GM12878 (cell line): Measurements from ENCODE around the gene LDLRAD4. TPM values are rescaled to one million over a fixed set of nuclear protein-coding genes. Genes with fewer than 3 reads are reported as not detected.

Experiments
- ATAC-seq: fragments of 200-7000 bp; cut with Tn5 transposase; 3 replicates; pipeline ENCODE4 v1.9.1; 2020; ENCODE audit warnings: mild to moderate bottlenecking, moderate library complexity
- BruUV-seq: library from RNA; stranded (reverse); fragments of 400-500 nt; replicated peaks from 2 replicates; lab custom pipeline; 2021; lab: Mats Ljungman, UMichigan
- CTCF ChIA-PET: fragments of 300-600 bp; sonication (Branson Sonifier 250); formaldehyde crosslinking; extraction: SDS; loops from one replicate; lab custom pipeline; 2021; ENCODE audit warnings: inconsistent platforms; lab: Yijun Ruan, JAX
- POLR2A ChIA-PET: fragments of 350-600 bp; formaldehyde crosslinking; extraction: SDS; loops from one replicate; lab custom pipeline; 2021; ENCODE audit warnings: inconsistent platforms; lab: Charles Lee
- RAD21 ChIA-PET: fragments of 300-600 bp; sonication (Branson Sonifier 250); formaldehyde crosslinking; loops from one replicate; lab custom pipeline; 2023; ENCODE audit warnings: antibody characterized with exemption; ENCODE audit not compliant: unreplicated experiment; lab: Charles Lee
- SMC1A ChIA-PET: fragments of 300-600 bp; sonication (Branson Sonifier 250); formaldehyde crosslinking; loops from one replicate; lab custom pipeline; 2023; ENCODE audit not compliant: unreplicated experiment, uncharacterized antibody; lab: Charles Lee
- DNase-seq: peaks from one replicate; pipeline ENCODE4 v3.0.0-alpha.2; 2011; ENCODE audit warnings: low read depth, low spot score
- FAIRE-seq: peaks from 3 replicates; lab custom pipeline; 2011; peaks lifted over from hg19 to GRCh38; lab: Jason Lieb, UNC
- H2AFZ ChIP-seq: 2 replicates; pipeline ENCODE4 v1.6.0; 2011; ENCODE audit warnings: low read depth, low read length, control low read depth; ENCODE audit not compliant: control insufficient read depth
- H3K27ac ChIP-seq: 2 replicates; pipeline ENCODE4 v1.5.1; 2011; ENCODE audit warnings: control low read depth; ENCODE audit not compliant: control insufficient read depth, insufficient read depth
- H3K27me3 ChIP-seq, 2 experiments: replicated peaks in 1 of 2; 2 replicates each; pipeline versions ENCODE4 v1.6.0 to v1.6.1; 2011; ENCODE audit warnings: low read length in 1 of 2; ENCODE audit not compliant: control insufficient read depth in 2 of 2, insufficient read depth in 2 of 2
- H3K36me3 ChIP-seq, 2 experiments: 2 replicates each; pipeline ENCODE4 v1.5.1; 2011; ENCODE audit warnings: low read length in 1 of 2; ENCODE audit not compliant: control insufficient read depth in 2 of 2, insufficient read depth in 2 of 2
- H3K4me1 ChIP-seq: 2 replicates; pipeline ENCODE4 v1.6.1; 2011; ENCODE audit warnings: mild to moderate bottlenecking, low read length, moderate library complexity, mixed read lengths; ENCODE audit not compliant: control insufficient read depth, insufficient read depth
- H3K4me2 ChIP-seq: 2 replicates; pipeline ENCODE4 v1.6.0; 2011; ENCODE audit warnings: control low read depth; ENCODE audit not compliant: control insufficient read depth, insufficient read depth
- H3K4me3 ChIP-seq: fragments of 200-600 bp; sonication (generic); 2 replicates; pipeline ENCODE4 v1.5.1; 2016
- H3K79me2 ChIP-seq: 2 replicates; pipeline ENCODE4 v1.6.0; 2011; ENCODE audit warnings: low read length; ENCODE audit not compliant: control insufficient read depth, insufficient read depth
- H3K9ac ChIP-seq: 2 replicates; pipeline ENCODE4 v1.8.0; 2011; ENCODE audit warnings: low read length, control low read depth, mixed read lengths; ENCODE audit not compliant: control insufficient read depth, insufficient read depth
- H3K9me3 ChIP-seq: replicated peaks from 3 replicates; pipeline ENCODE4 v1.5.1; 2011; ENCODE audit warnings: mild to moderate bottlenecking, low read length; ENCODE audit not compliant: control insufficient read depth, insufficient read depth
- H4K20me1 ChIP-seq: 2 replicates; pipeline ENCODE4 v1.6.0; 2011; ENCODE audit not compliant: control insufficient read depth, insufficient read depth
- NBN ChIP-seq: fragments of 450-650 bp; IDR thresholded peaks from 2 replicates; pipeline ENCODE4 v1.6.1; 2016
- NFYB ChIP-seq: IDR thresholded peaks from 2 replicates; pipeline ENCODE4 v1.6.1; 2011; ENCODE audit warnings: low read depth, mild to moderate bottlenecking, low read length, improper control_type of control experiment, moderate library complexity; ENCODE audit not compliant: insufficient read depth
- RUNX3 ChIP-seq: IDR thresholded peaks from 2 replicates; pipeline ENCODE4 v1.6.1; 2012; ENCODE audit warnings: low read length, inconsistent platforms
- TCF3 ChIP-seq: IDR thresholded peaks from 2 replicates; pipeline ENCODE4 v1.6.1; 2012; ENCODE audit warnings: low read depth, mild to moderate bottlenecking, low read length, borderline replicate concordance; ENCODE audit not compliant: insufficient read depth
- WGBS: methylation state at CpG from one replicate; pipeline ENCODE4 v1.1.6; 2016; ENCODE audit warnings: low lambda C conversion rate; ENCODE audit not compliant: insufficient replicate concordance, insufficient coverage; ENCODE audit errors: missing lambda C conversion rate; 5-methylcytosine and 5-hydroxymethylcytosine counted together
- in situ Hi-C: fragments of 300-500 bp; cut with MboI; formaldehyde crosslinking; loops from 9 replicates; pipeline ENCODE4 v1.14.3; 2018; ENCODE audit warnings: mixed read lengths
- intact Hi-C: fragments of 100-400 bp; cut with micrococcal nuclease; formaldehyde crosslinking; loops from one replicate; pipeline ENCODE4 v1.14.2; 2022; ENCODE audit not compliant: unreplicated experiment
- polyA plus RNA-seq, 11 experiments: library from polyadenylated mRNA; depleted of rRNA in 4 of 11; unstranded in 6 of 11; stranded (reverse) in 5 of 11; fragments of >200 nt; fragmentation: Nextera tagmentation in 4 of 11; fragmentation: Illumina TruSeq in 1 of 11; extraction: Ambion mirVana in 4 of 11; extraction: Trizol in 1 of 11; gene quantifications; 1 replicate in 1 of 11; 2 replicates in 10 of 11; pipeline versions ENCODE4 v1.2.1 to v1.2.3, GENCODE V29; 2011 to 2016; ENCODE audit warnings: inconsistent platforms in 2 of 11, missing spikeins in 2 of 11, low read depth in 1 of 11
- total RNA-seq, 4 experiments: library from RNA; depleted of rRNA in 3 of 4; stranded (reverse); fragments of >200 nt in 3 of 4; fragmentation: Illumina TruSeq in 1 of 4; extraction: Trizol in 1 of 4; gene quantifications; 2 replicates each; pipeline versions ENCODE4 v1.2.1 to v1.2.3, GENCODE V29; 2013 to 2021
- TF ChIP-seq, protein P1 (sequence below): IDR thresholded peaks from 2 replicates; pipeline ENCODE4 v1.6.1; 2012; ENCODE audit warnings: low read depth, low read length, improper control_type of control experiment
- TF ChIP-seq, protein P2 (sequence below): fragments of 450-650 bp; IDR thresholded peaks from 2 replicates; pipeline ENCODE4 v1.6.1; 2017; ENCODE audit warnings: antibody characterized with exemption, mild to moderate bottlenecking, moderate library complexity

Gene LDLRAD4
- total and polyA plus RNA-seq, 10 of the 15 experiments (the other 5 are each of a cell fraction or from before 2014, with no cell fraction given) = 2.7 to 16.8 (median 11.2) TPM

GRCh38 chr18:13434854-13435253, 216.3 kb downstream of the LDLRAD4 start:
- WGBS = 25% methylated on average over 5 of the region's 5 CpGs
- ChIA-PET SMC1A (no interaction called here), RAD21 (no interaction called here), POLR2A (interaction anchor here (0.5 kb wide), 1 partner anchor 79 kb away, joined by 3 read pairs; no protein-coding TSS in a partner anchor)
- intact Hi-C loops = no loop called here
- no peak for ATAC-seq
- Histone ChIP-seq H3K79me2 (no peaks in the 10 kb centered on the region), H4K20me1 (no peaks in the 10 kb centered on the region), H2AFZ (no peak overlapping the region), H3K36me3 (no peaks in the 10 kb centered on the region), H3K9ac (no peak overlapping the region), H3K4me1 (no peaks in the 10 kb centered on the region), H3K4me3 (no peak overlapping the region), H3K27me3 (peaks cover 0 to 2% of the 10 kb centered on the region in 2 experiments), H3K4me2 (no peak overlapping the region), H3K27ac (no peak overlapping the region)
- no TSS peak for BruUV-seq
- FAIRE-seq = no peak
- DNase-seq = no peak
- TF ChIP-seq, protein P1, sequence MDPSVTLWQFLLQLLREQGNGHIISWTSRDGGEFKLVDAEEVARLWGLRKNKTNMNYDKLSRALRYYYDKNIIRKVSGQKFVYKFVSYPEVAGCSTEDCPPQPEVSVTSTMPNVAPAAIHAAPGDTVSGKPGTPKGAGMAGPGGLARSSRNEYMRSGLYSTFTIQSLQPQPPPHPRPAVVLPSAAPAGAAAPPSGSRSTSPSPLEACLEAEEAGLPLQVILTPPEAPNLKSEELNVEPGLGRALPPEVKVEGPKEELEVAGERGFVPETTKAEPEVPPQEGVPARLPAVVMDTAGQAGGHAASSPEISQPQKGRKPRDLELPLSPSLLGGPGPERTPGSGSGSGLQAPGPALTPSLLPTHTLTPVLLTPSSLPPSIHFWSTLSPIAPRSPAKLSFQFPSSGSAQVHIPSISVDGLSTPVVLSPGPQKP = no peak
- TF ChIP-seq TCF3 = no peak
- TF ChIP-seq, all 136 proteins: peak for 0
- H3K9me3 ChIP-seq = no peaks in the 10 kb centered on the region
- CTCF ChIA-PET = interaction anchor here (1.1 kb wide), 1 partner anchor 78 kb away, joined by 3 read pairs; no protein-coding TSS in a partner anchor
- in situ Hi-C loops = no loop called here

DNA sequence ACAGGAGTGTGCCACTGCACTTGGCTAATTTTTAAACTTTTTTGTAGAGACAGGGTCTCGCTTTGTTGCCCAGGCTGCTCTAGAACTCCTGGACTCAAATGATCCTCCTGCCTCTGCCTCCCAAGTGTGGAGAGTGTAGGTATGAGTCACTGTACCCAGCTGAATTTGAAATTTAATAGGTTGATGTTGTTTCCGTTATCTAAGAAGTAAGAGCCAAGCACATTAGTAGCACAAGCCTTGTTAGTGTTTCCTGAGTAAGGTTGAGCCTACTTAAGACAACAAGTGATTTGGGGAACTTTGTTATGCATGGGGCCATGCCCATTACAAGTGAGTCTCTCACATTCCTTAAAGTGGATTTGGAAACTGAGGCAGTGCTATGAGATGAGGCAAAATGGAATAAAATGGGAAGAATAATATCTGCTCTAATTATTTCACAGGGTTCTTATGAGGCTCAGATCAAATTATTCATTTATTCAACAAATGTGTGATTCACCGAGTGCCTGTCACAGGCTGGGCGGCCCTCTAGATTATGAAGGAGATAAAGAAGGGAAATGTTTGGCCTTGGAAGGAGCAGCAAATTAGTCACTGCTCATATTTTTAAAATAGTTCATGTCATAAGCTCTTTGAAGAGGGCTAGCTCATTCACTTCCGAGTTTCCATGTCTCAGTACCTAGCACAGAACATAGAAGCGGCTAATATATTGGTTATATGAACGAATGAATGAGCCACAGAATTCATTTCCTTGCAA, 217.2 kb downstream of the LDLRAD4 start:
- TF ChIP-seq, protein P2, sequence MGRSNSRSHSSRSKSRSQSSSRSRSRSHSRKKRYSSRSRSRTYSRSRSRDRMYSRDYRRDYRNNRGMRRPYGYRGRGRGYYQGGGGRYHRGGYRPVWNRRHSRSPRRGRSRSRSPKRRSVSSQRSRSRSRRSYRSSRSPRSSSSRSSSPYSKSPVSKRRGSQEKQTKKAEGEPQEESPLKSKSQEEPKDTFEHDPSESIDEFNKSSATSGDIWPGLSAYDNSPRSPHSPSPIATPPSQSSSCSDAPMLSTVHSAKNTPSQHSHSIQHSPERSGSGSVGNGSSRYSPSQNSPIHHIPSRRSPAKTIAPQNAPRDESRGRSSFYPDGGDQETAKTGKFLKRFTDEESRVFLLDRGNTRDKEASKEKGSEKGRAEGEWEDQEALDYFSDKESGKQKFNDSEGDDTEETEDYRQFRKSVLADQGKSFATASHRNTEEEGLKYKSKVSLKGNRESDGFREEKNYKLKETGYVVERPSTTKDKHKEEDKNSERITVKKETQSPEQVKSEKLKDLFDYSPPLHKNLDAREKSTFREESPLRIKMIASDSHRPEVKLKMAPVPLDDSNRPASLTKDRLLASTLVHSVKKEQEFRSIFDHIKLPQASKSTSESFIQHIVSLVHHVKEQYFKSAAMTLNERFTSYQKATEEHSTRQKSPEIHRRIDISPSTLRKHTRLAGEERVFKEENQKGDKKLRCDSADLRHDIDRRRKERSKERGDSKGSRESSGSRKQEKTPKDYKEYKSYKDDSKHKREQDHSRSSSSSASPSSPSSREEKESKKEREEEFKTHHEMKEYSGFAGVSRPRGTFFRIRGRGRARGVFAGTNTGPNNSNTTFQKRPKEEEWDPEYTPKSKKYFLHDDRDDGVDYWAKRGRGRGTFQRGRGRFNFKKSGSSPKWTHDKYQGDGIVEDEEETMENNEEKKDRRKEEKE = no peak
- no peak for TF ChIP-seq NBN
- TF ChIP-seq RUNX3 = no peak
- no peak for TF ChIP-seq NFYB
- Histone ChIP-seq H4K20me1 (no peaks in the 10 kb centered on the region), H3K36me3 (no peaks in the 10 kb centered on the region), H3K27ac (no peak overlapping the region), H3K4me2 (no peak overlapping the region), H3K4me1 (no peaks in the 10 kb centered on the region), H3K9me3 (no peaks in the 10 kb centered on the region), H3K27me3 (peaks cover 0 to 2% of the 10 kb centered on the region in 2 experiments; a peak in 3 of 4 replicates), H2AFZ (no peak overlapping the region), H3K9ac (no peak overlapping the region), H3K4me3 (no peak overlapping the region), H3K79me2 (no peaks in the 10 kb centered on the region)
- DNase-seq (no peak), FAIRE-seq (no peak), ATAC-seq (no peak)
- ChIA-PET SMC1A (no interaction called here), POLR2A (no interaction called here), RAD21 (no interaction called here), CTCF (no interaction called here)
- in situ Hi-C loops = no loop called here
- 57% methylated on average over 7 of the region's 7 CpGs for WGBS
- BruUV-seq = no TSS peak
- intact Hi-C loops = no loop called here
